ENCODE results near the gene ACTA2.

Gene ACTA2

DNA sequence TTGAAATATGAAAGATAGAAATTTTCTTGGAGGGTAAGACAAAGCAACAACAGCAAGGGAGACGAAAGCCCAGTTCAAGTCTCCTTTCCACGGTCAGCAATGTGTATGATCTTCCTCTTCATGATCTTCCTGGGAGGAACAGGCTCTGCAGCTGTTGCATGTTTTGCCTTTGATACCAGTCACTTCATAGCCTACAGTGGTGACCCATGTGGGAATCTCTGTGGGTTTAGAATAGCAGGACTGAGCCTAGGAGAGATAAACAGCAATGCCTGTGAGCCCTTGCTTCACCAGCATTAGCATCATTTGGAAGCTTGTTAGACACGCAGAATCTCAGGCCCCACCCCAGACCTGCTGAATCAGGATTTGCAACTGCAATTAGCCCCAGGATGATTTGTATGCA lies 40.7 kb downstream of the ACTA2 start:
- Histone ChIP-seq H2BK120ac (ENCODE audit: low read depth, low read length) (no peak overlapping the region), H3K18ac (ENCODE audit: low read length) (no peak overlapping the region), H2AFZ (ENCODE audit: low read length) (no peak overlapping the region), H3K4me2 (ENCODE audit: insufficient read depth, low read length, poor library complexity, severe bottlenecking) (no peak overlapping the region), H2AK5ac (ENCODE audit: low read depth, low read length) (no peak overlapping the region), H3K27ac (replicated peaks; ENCODE audit: low read length) (no peak overlapping the region), H3K4me3 (ENCODE audit: low read length in 2 of 2) (no peak overlapping the region), H3K9ac (ENCODE audit: low read depth, low read length, poor library complexity) (no peak overlapping the region), H3K4ac (ENCODE audit: low read length) (no peak overlapping the region), H3K79me1 (ENCODE audit: low read depth, low read length) (no peaks in the 10 kb centered on the region), H3K14ac (ENCODE audit: low read length) (no peak overlapping the region), H2BK15ac (ENCODE audit: low read length) (no peak overlapping the region), H3K27me3 (ENCODE audit: control insufficient read depth in 3 of 3, insufficient read depth in 3 of 3, low read depth in 1 of 3, low read length in 3 of 3) (no peaks in the 10 kb centered on the region), H2BK12ac (ENCODE audit: low read length) (no peak overlapping the region), H3K9me3 (replicated peaks in 1 of 2; ENCODE audit: control insufficient read depth in 2 of 2, insufficient read depth in 1 of 2, low read depth in 1 of 2, low read length in 2 of 2) (no peaks in the 10 kb centered on the region), H4K8ac (ENCODE audit: low read depth, low read length) (no peak overlapping the region), H2BK5ac (ENCODE audit: low read length) (no peak overlapping the region), H3K23ac (ENCODE audit: low read depth, low read length, poor library complexity) (no peak overlapping the region), H4K91ac (ENCODE audit: low read depth, low read length, poor library complexity) (no peak overlapping the region), H3K4me1 (ENCODE audit: control insufficient read depth in 2 of 2, insufficient read depth in 1 of 2, low read depth in 1 of 2, low read length in 2 of 2) (peaks cover 0 to 2% of the 10 kb centered on the region in 2 donors), H3K36me3 (replicated peaks in 1 of 2; ENCODE audit: control insufficient read depth in 2 of 2, insufficient read depth in 2 of 2, low read length in 2 of 2) (no peaks in the 10 kb centered on the region)
- WGBS, 2 donors (ENCODE audit: extremely low coverage in 2 of 2, insufficient read length in 2 of 2, insufficient replicate concordance in 1 of 2): no CpG with 5 or more reads among the region's 3 CpGs
- no peak for DNase-seq (ENCODE audit: low spot score)

DNA sequence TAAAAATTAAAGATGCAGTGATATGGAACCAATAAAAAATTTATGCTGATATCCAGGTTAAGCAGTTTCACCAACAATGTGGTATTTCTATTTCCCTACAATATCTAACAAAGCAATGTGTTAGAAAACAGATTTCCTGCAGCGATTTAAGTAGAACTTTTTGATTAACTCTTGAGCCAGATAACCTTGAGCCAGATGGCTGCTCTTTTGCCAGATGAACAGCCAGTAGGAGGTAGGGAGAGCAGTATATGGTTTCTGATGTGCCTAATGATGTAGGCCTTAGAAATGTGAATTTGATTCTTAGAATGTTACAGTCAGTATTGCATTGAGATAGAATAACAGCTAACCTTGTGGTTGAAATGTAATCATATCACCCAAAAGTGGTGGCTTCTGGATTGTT lies 41.5 kb downstream of the ACTA2 start:
- Histone ChIP-seq H4K8ac (ENCODE audit: low read depth, low read length) (no peak overlapping the region), H2BK12ac (ENCODE audit: low read length) (no peak overlapping the region), H3K27me3 (ENCODE audit: control insufficient read depth in 3 of 3, insufficient read depth in 3 of 3, low read depth in 1 of 3, low read length in 3 of 3) (no peaks in the 10 kb centered on the region), H2BK120ac (ENCODE audit: low read depth, low read length) (no peak overlapping the region), H3K4ac (ENCODE audit: low read length) (no peak overlapping the region), H3K14ac (ENCODE audit: low read length) (no peak overlapping the region), H3K23ac (ENCODE audit: low read depth, low read length, poor library complexity) (no peak overlapping the region), H3K9ac (ENCODE audit: low read depth, low read length, poor library complexity) (no peak overlapping the region), H2BK5ac (ENCODE audit: low read length) (no peak overlapping the region), H3K27ac (replicated peaks; ENCODE audit: low read length) (no peak overlapping the region), H3K36me3 (replicated peaks in 1 of 2; ENCODE audit: control insufficient read depth in 2 of 2, insufficient read depth in 2 of 2, low read length in 2 of 2) (no peaks in the 10 kb centered on the region), H3K4me1 (ENCODE audit: control insufficient read depth in 2 of 2, insufficient read depth in 1 of 2, low read depth in 1 of 2, low read length in 2 of 2) (peaks cover 0 to 2% of the 10 kb centered on the region in 2 donors), H3K79me1 (ENCODE audit: low read depth, low read length) (no peaks in the 10 kb centered on the region), H3K18ac (ENCODE audit: low read length) (no peak overlapping the region), H3K4me3 (ENCODE audit: low read length in 2 of 2) (no peak overlapping the region), H3K9me3 (replicated peaks in 1 of 2; ENCODE audit: control insufficient read depth in 2 of 2, insufficient read depth in 1 of 2, low read depth in 1 of 2, low read length in 2 of 2) (no peaks in the 10 kb centered on the region), H2AFZ (ENCODE audit: low read length) (no peak overlapping the region), H3K4me2 (ENCODE audit: insufficient read depth, low read length, poor library complexity, severe bottlenecking) (no peak overlapping the region), H2BK15ac (ENCODE audit: low read length) (no peak overlapping the region), H2AK5ac (ENCODE audit: low read depth, low read length) (no peak overlapping the region), H4K91ac (ENCODE audit: low read depth, low read length, poor library complexity) (no peak overlapping the region)
- WGBS, 2 donors (ENCODE audit: extremely low coverage in 2 of 2, insufficient read length in 2 of 2, insufficient replicate concordance in 1 of 2): no CpG with 5 or more reads among the region's 1 CpG
- DNase-seq (ENCODE audit: low spot score): no peak

DNA sequence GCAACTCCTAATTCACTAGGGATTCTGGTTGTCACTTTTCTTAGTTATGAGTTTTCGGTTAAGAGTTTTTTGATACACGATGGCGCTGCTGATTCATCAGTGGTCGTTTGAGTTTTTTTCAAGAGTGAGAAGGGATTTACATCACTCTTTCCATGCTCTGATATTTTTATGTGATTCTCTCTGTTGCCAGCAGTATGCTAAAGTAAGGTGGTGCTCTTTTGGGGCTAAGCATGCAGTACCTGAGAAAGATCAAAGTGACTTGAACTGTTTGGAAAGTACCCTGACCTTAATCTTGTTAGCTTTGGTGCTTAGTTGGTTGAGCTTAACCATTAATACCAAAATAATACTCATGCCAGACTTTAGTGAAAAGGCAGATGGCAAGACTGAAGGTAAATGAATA lies 44.4 kb downstream of the ACTA2 start:
- Histone ChIP-seq H2AK5ac (ENCODE audit: low read depth, low read length) (no peak overlapping the region), H3K14ac (ENCODE audit: low read length) (no peak overlapping the region), H3K9ac (ENCODE audit: low read depth, low read length, poor library complexity) (no peak overlapping the region), H3K79me1 (ENCODE audit: low read depth, low read length) (no peaks in the 10 kb centered on the region), H2BK5ac (ENCODE audit: low read length) (no peak overlapping the region), H3K36me3 (replicated peaks in 1 of 2; ENCODE audit: control insufficient read depth in 2 of 2, insufficient read depth in 2 of 2, low read length in 2 of 2) (no peaks in the 10 kb centered on the region), H4K91ac (ENCODE audit: low read depth, low read length, poor library complexity) (no peak overlapping the region), H3K23ac (ENCODE audit: low read depth, low read length, poor library complexity) (no peak overlapping the region), H4K8ac (ENCODE audit: low read depth, low read length) (no peak overlapping the region), H3K18ac (ENCODE audit: low read length) (no peak overlapping the region), H3K27ac (replicated peaks; ENCODE audit: low read length) (no peak overlapping the region), H3K4me1 (ENCODE audit: control insufficient read depth in 2 of 2, insufficient read depth in 1 of 2, low read depth in 1 of 2, low read length in 2 of 2) (peaks cover 0 to 2% of the 10 kb centered on the region in 2 donors), H3K9me3 (replicated peaks in 1 of 2; ENCODE audit: control insufficient read depth in 2 of 2, insufficient read depth in 1 of 2, low read depth in 1 of 2, low read length in 2 of 2) (no peaks in the 10 kb centered on the region), H2BK15ac (ENCODE audit: low read length) (no peak overlapping the region), H3K4me2 (ENCODE audit: insufficient read depth, low read length, poor library complexity, severe bottlenecking) (no peak overlapping the region), H2BK12ac (ENCODE audit: low read length) (no peak overlapping the region), H3K4ac (ENCODE audit: low read length) (no peak overlapping the region), H2BK120ac (ENCODE audit: low read depth, low read length) (no peak overlapping the region), H2AFZ (ENCODE audit: low read length) (no peak overlapping the region), H3K4me3 (ENCODE audit: low read length in 2 of 2) (no peak overlapping the region), H3K27me3 (ENCODE audit: control insufficient read depth in 3 of 3, insufficient read depth in 3 of 3, low read depth in 1 of 3, low read length in 3 of 3) (no peaks in the 10 kb centered on the region)
- WGBS, 2 donors (ENCODE audit: extremely low coverage in 2 of 2, insufficient read length in 2 of 2, insufficient replicate concordance in 1 of 2): no CpG with 5 or more reads among the region's 4 CpGs
- no peak for DNase-seq (ENCODE audit: low spot score)

DNA sequence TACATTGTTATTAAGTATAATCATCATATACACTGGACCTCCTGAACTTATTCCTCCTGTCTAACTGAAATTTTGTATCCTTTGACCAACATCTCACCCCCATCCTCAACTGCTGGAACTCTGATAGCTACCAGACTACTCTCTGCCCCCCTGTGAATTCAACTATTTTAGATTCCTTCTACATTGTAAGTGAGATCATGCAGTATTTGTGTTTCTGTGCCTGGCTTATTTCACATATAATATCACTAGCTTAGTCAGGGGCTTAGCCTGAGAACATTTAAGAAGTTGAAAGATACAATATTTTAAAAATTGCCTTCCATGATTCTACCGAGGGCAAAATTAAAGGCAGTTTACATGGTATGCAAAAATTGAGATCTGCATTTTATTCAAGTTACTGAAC lies 45.7 kb downstream of the ACTA2 start:
- H3K9ac ChIP-seq (ENCODE audit: low read depth, low read length, poor library complexity): no peak overlapping the region
- H3K23ac ChIP-seq (ENCODE audit: low read depth, low read length, poor library complexity): no peak overlapping the region
- no peak overlapping the region for H3K4me3 ChIP-seq (ENCODE audit: low read length in 2 of 2)
- no peak overlapping the region for H2BK120ac ChIP-seq (ENCODE audit: low read depth, low read length)
- WGBS, 2 donors (ENCODE audit: extremely low coverage in 2 of 2, insufficient read length in 2 of 2, insufficient replicate concordance in 1 of 2): no CpG with 5 or more reads among the region's 1 CpG
- no peak overlapping the region for H2AFZ ChIP-seq (ENCODE audit: low read length)
- H3K4me1 ChIP-seq (ENCODE audit: control insufficient read depth in 2 of 2, insufficient read depth in 1 of 2, low read depth in 1 of 2, low read length in 2 of 2): no peaks in the 10 kb centered on the region
- no peaks in the 10 kb centered on the region for H3K9me3 ChIP-seq (replicated peaks in 1 of 2; ENCODE audit: control insufficient read depth in 2 of 2, insufficient read depth in 1 of 2, low read depth in 1 of 2, low read length in 2 of 2)
- no peaks in the 10 kb centered on the region for H3K27me3 ChIP-seq (ENCODE audit: control insufficient read depth in 3 of 3, insufficient read depth in 3 of 3, low read depth in 1 of 3, low read length in 3 of 3)
- H4K8ac ChIP-seq (ENCODE audit: low read depth, low read length): no peak overlapping the region
- no peak for DNase-seq (ENCODE audit: low spot score)
- no peak overlapping the region for H2BK12ac ChIP-seq (ENCODE audit: low read length)
- H3K36me3 ChIP-seq (replicated peaks in 1 of 2; ENCODE audit: control insufficient read depth in 2 of 2, insufficient read depth in 2 of 2, low read length in 2 of 2): no peaks in the 10 kb centered on the region
- H3K79me1 ChIP-seq (ENCODE audit: low read depth, low read length): no peaks in the 10 kb centered on the region
- no peak overlapping the region for H3K14ac ChIP-seq (ENCODE audit: low read length)
- H3K27ac ChIP-seq (replicated peaks; ENCODE audit: low read length): no peak overlapping the region
- H2BK5ac ChIP-seq (ENCODE audit: low read length): no peak overlapping the region
- H4K91ac ChIP-seq (ENCODE audit: low read depth, low read length, poor library complexity): no peak overlapping the region
- no peak overlapping the region for H3K18ac ChIP-seq (ENCODE audit: low read length)
- no peak overlapping the region for H2BK15ac ChIP-seq (ENCODE audit: low read length)
- H3K4ac ChIP-seq (ENCODE audit: low read length): no peak overlapping the region
- no peak overlapping the region for H2AK5ac ChIP-seq (ENCODE audit: low read depth, low read length)
- no peak overlapping the region for H3K4me2 ChIP-seq (ENCODE audit: insufficient read depth, low read length, poor library complexity, severe bottlenecking)

Measured in neuronal stem cell (in vitro differentiated cells).